H1 (cell line): Measurements from ENCODE around the gene ITGB2. TPM values are rescaled to one million over a fixed set of nuclear protein-coding genes. Genes with fewer than 3 reads are reported as not detected.

ENCODE experiments used
- ATF2 ChIP-seq: IDR thresholded peaks from 2 replicates; pipeline ENCODE4 v1.6.1; 2012; ENCODE audit warnings: low read length, inconsistent platforms
- CHD7 ChIP-seq: fragments of 300-600 bp; sonication (generic); IDR thresholded peaks from 2 replicates; pipeline ENCODE4 v1.7.1; 2012; ENCODE audit warnings: low read length, moderate library complexity, mild to moderate bottlenecking, inconsistent platforms; ENCODE audit not compliant: insufficient replicate concordance
- KDM1A ChIP-seq: fragments of 200-600, 300-600 bp; sonication (generic); IDR thresholded peaks from 2 replicates; pipeline ENCODE4 v1.7.1; 2016; ENCODE audit warnings: mild to moderate bottlenecking, low read length, borderline replicate concordance
- NRF1 ChIP-seq: IDR thresholded peaks from 2 replicates; pipeline ENCODE4 v1.6.1; 2011; ENCODE audit warnings: mild to moderate bottlenecking, low read depth, low read length, improper control_type of control experiment
- SP2 ChIP-seq: IDR thresholded peaks from 2 replicates; pipeline ENCODE4 v1.6.1; 2012; ENCODE audit warnings: mild to moderate bottlenecking, low read length, inconsistent platforms
- ZNF274 ChIP-seq: IDR thresholded peaks from 2 replicates; pipeline ENCODE4 v1.7.0; 2012; ENCODE audit warnings: low read length, borderline replicate concordance; ENCODE audit errors: extremely low read depth
- polyA plus RNA-seq, 7 experiments: library from polyadenylated mRNA; depleted of rRNA in 3 of 7; stranded (reverse) in 5 of 7; unstranded in 2 of 7; fragments of >200 nt in 5 of 7; fragments of 200-250 nt in 2 of 7; gene quantifications; 1 replicate in 5 of 7; 2 replicates in 1 of 7; 4 replicates in 1 of 7; pipeline versions ENCODE4 v1.2.1 to v1.2.3, GENCODE V29; 2011 to 2013; ENCODE audit warnings: missing spikeins in 2 of 7, mixed read lengths in 2 of 7
- total RNA-seq: library from RNA; stranded (reverse); fragmentation: NEBNext Ultra II Directional; extraction: Animal tissue kit (Norgen Biotek cat#: 25700); gene quantifications from 2 replicates; pipeline ENCODE4 v1.2.1, GENCODE V29; 2021

The ITGB2 gene
- total and polyA plus RNA-seq, 2 of the 8 experiments (the other 6 are each of a cell fraction or from before 2014, with no cell fraction given), result 0.24 to 0.63 TPM

- TF ChIP-seq CHD7 (no peak), NRF1 (no peak), KDM1A (no peak), SP2 (no peak), ATF2 (no peak), ZNF274 (no peak)
Measured at GRCh38 chr21:44927259-44927586, 6.5 kb upstream of the ITGB2 start (continued).
